ENCODE measurements around the gene TRO.

- TF ChIP-seq CTCF (IDR thresholded peaks at IDR 0.05) (no peak), EP300 (IDR thresholded peaks at IDR 0.05) (no peak)
These were observed 1.9 kb downstream of the TRO start for GRCh38 chrX:54922547-54922946.
